Measurements from ENCODE around the gene MLLT6. TPM values are rescaled to one million over a fixed set of nuclear protein-coding genes. Genes with fewer than 3 reads are reported as not detected.

Gene MLLT6
- total RNA-seq, 1 donor from 2014 or later = 47.7 TPM

- no peak for DNase-seq (ENCODE audit: low read depth)
Measured at GRCh38 chr17:38762231-38762630, 57.2 kb downstream of the MLLT6 start.

- DNase-seq (ENCODE audit: low read depth) = no peak
Measured at GRCh38 chr17:38766341-38766740, 61.3 kb downstream of the MLLT6 start.

- DNase-seq (ENCODE audit: low read depth) = no peak
Measured at GRCh38 chr17:38768417-38768816, 63.3 kb downstream of the MLLT6 start.

GRCh38 chr17:38773258-38773657, 68.2 kb downstream of the MLLT6 start:
- no peak for DNase-seq (ENCODE audit: low read depth)

GRCh38 chr17:38777641-38778250, 72.7 kb downstream of the MLLT6 start:
- no peak for DNase-seq (ENCODE audit: low read depth)

Other genes with a start within 250 kb of the MLLT6 start
- gene SRCIN1, start 99.3 kb upstream of the MLLT6 start, total RNA-seq = 0.17 and 0.25 TPM in 2 replicates
- gene EPOP, start 30.3 kb upstream of the MLLT6 start, total RNA-seq = 2.1 and 2.6 TPM in 2 replicates
- 2.0 and 2.4 TPM in 2 replicates for gene CISD3, start 25.1 kb downstream of the MLLT6 start, total RNA-seq
- 1.7 and 8.6 TPM in 2 replicates for gene PCGF2, start 43.1 kb downstream of the MLLT6 start, total RNA-seq
- gene PSMB3, start 47.5 kb downstream of the MLLT6 start, total RNA-seq = 129 and 436 TPM in 2 replicates
- gene PIP4K2B, start 94.3 kb downstream of the MLLT6 start, total RNA-seq = 51.6 and 74.6 TPM in 2 replicates
- 6.4 and 16.5 TPM in 2 replicates for gene CWC25, start 120.0 kb downstream of the MLLT6 start, total RNA-seq
- gene RPL23, start 148.4 kb downstream of the MLLT6 start, total RNA-seq = 1,111 and 1,343 TPM in 2 replicates
- 180 and 272 TPM in 2 replicates for gene LASP1, start 164.8 kb downstream of the MLLT6 start, total RNA-seq

Measured in renal cortical epithelial cell (primary cell).